ENCODE data around the gene DYNC1H1.
A peak's percentile ranks its signal among the peaks of the same experiment; 100 is the strongest.

DYNC1H1 gene

GRCh38 chr14:102089621-102090343 lies 125.4 kb downstream of the DYNC1H1 start:
- H3K4me1 Mint-ChIP-seq = peaks cover 26% of the 10 kb centered on the region
- ATAC-seq (ENCODE audit: low read depth) = no peak
- peak overlapping the region; percentile 1 for H3K27ac Mint-ChIP-seq
- H3K27me3 Mint-ChIP-seq = no peaks in the 10 kb centered on the region
- H3K9me3 Mint-ChIP-seq = no peaks in the 10 kb centered on the region
- H3K4me3 Mint-ChIP-seq = peak overlapping the region; percentile 72
- H3K36me3 Mint-ChIP-seq = peaks cover 6% of the 10 kb centered on the region
- DNase-seq (ENCODE audit: low spot score in 2 of 2) = no peak

- no peak overlapping the region for H3K27ac Mint-ChIP-seq
- no peak overlapping the region for H3K4me3 Mint-ChIP-seq
- ATAC-seq (ENCODE audit: low read depth) (no peak), DNase-seq (ENCODE audit: low spot score in 2 of 2) (no peak)
- no peaks in the 10 kb centered on the region for H3K27me3 Mint-ChIP-seq
- peaks cover 22% of the 10 kb centered on the region for H3K4me1 Mint-ChIP-seq
- H3K36me3 Mint-ChIP-seq = peaks cover 2% of the 10 kb centered on the region
- no peaks in the 10 kb centered on the region for H3K9me3 Mint-ChIP-seq
These were observed 126.3 kb downstream of the DYNC1H1 start for GRCh38 chr14:102090713-102091112.

- H3K4me3 Mint-ChIP-seq = no peak overlapping the region
- ATAC-seq (ENCODE audit: low read depth) (no peak), DNase-seq (ENCODE audit: low spot score in 2 of 2) (no peak)
- no peak overlapping the region for H3K27ac Mint-ChIP-seq
- no peaks in the 10 kb centered on the region for H3K36me3 Mint-ChIP-seq
- H3K9me3 Mint-ChIP-seq = no peaks in the 10 kb centered on the region
- no peaks in the 10 kb centered on the region for H3K27me3 Mint-ChIP-seq
- H3K4me1 Mint-ChIP-seq = peaks cover 23% of the 10 kb centered on the region
These were observed 128.4 kb downstream of the DYNC1H1 start for GRCh38 chr14:102092806-102093205.

GRCh38 chr14:102094101-102094500 lies 129.7 kb downstream of the DYNC1H1 start:
- no peak overlapping the region for H3K27ac Mint-ChIP-seq
- no peaks in the 10 kb centered on the region for H3K36me3 Mint-ChIP-seq
- H3K27me3 Mint-ChIP-seq = no peaks in the 10 kb centered on the region
- ATAC-seq (ENCODE audit: low read depth) = no peak
- H3K9me3 Mint-ChIP-seq = no peaks in the 10 kb centered on the region
- H3K4me3 Mint-ChIP-seq = no peak overlapping the region
- peaks cover 13% of the 10 kb centered on the region for H3K4me1 Mint-ChIP-seq
- no peak for DNase-seq (ENCODE audit: low spot score in 2 of 2)

DNA sequence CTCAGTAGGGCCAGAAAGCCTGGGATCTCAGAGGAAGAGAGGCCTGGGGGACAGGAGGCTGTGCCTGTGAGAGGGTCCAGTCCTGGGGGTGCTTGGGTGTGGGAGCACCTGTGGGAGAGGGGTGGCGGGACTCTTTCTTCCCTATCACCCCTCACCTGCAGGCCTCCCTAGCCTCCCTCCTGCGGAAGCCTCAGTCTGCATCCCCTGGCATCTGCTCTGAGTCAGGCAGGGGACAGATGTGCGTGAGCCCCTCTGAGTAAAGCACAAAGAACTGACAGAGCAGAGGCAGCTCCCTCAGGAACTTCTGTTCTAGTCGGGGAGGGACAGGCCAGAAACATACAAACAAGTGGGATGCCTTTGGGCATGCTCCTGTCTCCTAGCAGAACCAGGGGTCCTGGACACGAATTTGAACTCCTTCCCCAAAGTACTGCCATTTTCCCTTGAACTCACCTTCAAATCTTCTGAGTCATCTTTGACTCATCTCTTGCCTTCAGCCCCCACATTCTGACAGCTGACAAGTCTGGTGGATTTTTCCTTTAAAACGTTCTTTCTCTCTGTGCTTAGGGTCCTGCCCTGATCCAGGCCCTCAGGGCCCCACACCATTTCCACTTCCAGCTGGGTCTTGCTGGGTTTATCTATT lies 131.0 kb downstream of the DYNC1H1 start:
- H3K27ac Mint-ChIP-seq = no peak overlapping the region
- no peak for ATAC-seq (ENCODE audit: low read depth)
- DNase-seq (ENCODE audit: low spot score in 2 of 2) = no peak
- H3K9me3 Mint-ChIP-seq = no peaks in the 10 kb centered on the region
- H3K4me3 Mint-ChIP-seq = no peak overlapping the region
- H3K4me1 Mint-ChIP-seq = peaks cover 4% of the 10 kb centered on the region
- no peaks in the 10 kb centered on the region for H3K27me3 Mint-ChIP-seq
- no peaks in the 10 kb centered on the region for H3K36me3 Mint-ChIP-seq

GRCh38 chr14:102095871-102096568 lies 131.6 kb downstream of the DYNC1H1 start:
- peak; percentile 39 for ATAC-seq (ENCODE audit: low read depth)
- Mint-ChIP-seq H3K27ac (no peak overlapping the region), H3K9me3 (no peaks in the 10 kb centered on the region), H3K27me3 (no peaks in the 10 kb centered on the region), H3K4me3 (no peak overlapping the region), H3K36me3 (no peaks in the 10 kb centered on the region), H3K4me1 (peaks cover 4% of the 10 kb centered on the region)
- no peak for DNase-seq (ENCODE audit: low spot score in 2 of 2)

GRCh38 chr14:102096569-102097188 lies 132.3 kb downstream of the DYNC1H1 start:
- H3K36me3 Mint-ChIP-seq = no peaks in the 10 kb centered on the region
- H3K27ac Mint-ChIP-seq = no peak overlapping the region
- peaks cover 6% of the 10 kb centered on the region for H3K4me1 Mint-ChIP-seq
- H3K4me3 Mint-ChIP-seq = no peak overlapping the region
- DNase-seq (ENCODE audit: low spot score in 2 of 2) (peak; percentile 29 to 46), ATAC-seq (ENCODE audit: low read depth) (peak; percentile 83)
- H3K27me3 Mint-ChIP-seq = no peaks in the 10 kb centered on the region
- no peaks in the 10 kb centered on the region for H3K9me3 Mint-ChIP-seq

- H3K27ac Mint-ChIP-seq = no peak overlapping the region
- H3K27me3 Mint-ChIP-seq = no peaks in the 10 kb centered on the region
- H3K36me3 Mint-ChIP-seq = no peaks in the 10 kb centered on the region
- no peaks in the 10 kb centered on the region for H3K9me3 Mint-ChIP-seq
- H3K4me1 Mint-ChIP-seq = peaks cover 6% of the 10 kb centered on the region
- ATAC-seq (ENCODE audit: low read depth) (no peak), DNase-seq (ENCODE audit: low spot score in 2 of 2) (no peak)
- no peak overlapping the region for H3K4me3 Mint-ChIP-seq
These were observed 133.2 kb downstream of the DYNC1H1 start for GRCh38 chr14:102097441-102098135.

GRCh38 chr14:102103062-102103695 lies 138.8 kb downstream of the DYNC1H1 start:
- H3K4me3 Mint-ChIP-seq = no peak overlapping the region
- no peaks in the 10 kb centered on the region for H3K36me3 Mint-ChIP-seq
- H3K27me3 Mint-ChIP-seq = no peaks in the 10 kb centered on the region
- H3K27ac Mint-ChIP-seq = no peak overlapping the region
- ATAC-seq (ENCODE audit: low read depth) (peak; percentile 86), DNase-seq (ENCODE audit: low spot score in 2 of 2) (peak in 1 of 2 donors; percentile 20)
- peaks cover 13% of the 10 kb centered on the region for H3K4me1 Mint-ChIP-seq
- no peaks in the 10 kb centered on the region for H3K9me3 Mint-ChIP-seq

DNA sequence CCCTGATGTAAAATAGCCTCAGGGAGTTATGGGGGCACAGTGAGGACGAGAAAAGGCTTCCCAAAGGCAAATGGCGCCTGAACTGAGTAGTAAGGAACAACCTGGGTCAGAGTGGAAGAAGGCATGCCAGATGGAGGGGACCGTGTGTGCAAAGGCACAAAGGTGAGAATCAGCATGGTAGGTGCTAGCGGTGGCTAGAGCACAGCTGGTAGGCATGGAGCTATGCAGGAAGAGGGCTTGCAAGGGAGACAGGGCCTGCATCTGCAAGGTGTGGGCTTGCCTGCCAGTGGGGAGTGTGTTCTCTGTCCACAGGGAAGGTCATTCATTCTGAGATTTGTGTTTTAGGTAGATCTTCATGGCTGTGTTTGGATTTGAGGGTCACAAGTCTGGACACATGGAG lies 141.0 kb downstream of the DYNC1H1 start:
- no peak overlapping the region for H3K27ac Mint-ChIP-seq
- H3K27me3 Mint-ChIP-seq = peaks cover 1% of the 10 kb centered on the region
- peaks cover 13% of the 10 kb centered on the region for H3K4me1 Mint-ChIP-seq
- ATAC-seq (ENCODE audit: low read depth) = no peak
- peaks cover 5% of the 10 kb centered on the region for H3K36me3 Mint-ChIP-seq
- no peak overlapping the region for H3K4me3 Mint-ChIP-seq
- DNase-seq (ENCODE audit: low spot score in 2 of 2) = no peak
- peaks cover 5% of the 10 kb centered on the region for H3K9me3 Mint-ChIP-seq

Data from memory B cell (primary cell).